Daoy (cell line): ENCODE results near the gene HIPK4. TPM values are rescaled to one million over a fixed set of nuclear protein-coding genes. Genes with fewer than 3 reads are reported as not detected.
"Not testable (repeated sequence)": the region's sequence is repeated elsewhere in the genome, so short reads cannot be mapped to it uniquely, and the experiment has no call there.

Source experiments
- DNase-seq: peaks from one replicate; pipeline ENCODE4 v3.0.0-alpha.2; 2015; ENCODE audit warnings: low read depth
- total RNA-seq: library from RNA; depleted of rRNA; stranded (reverse); fragments of >200 nt; shearing (Covaris generic); gene quantifications from 2 replicates; pipeline ENCODE4 v1.2.3, GENCODE V29; 2014

The HIPK4 gene
- total RNA-seq, 1 experiment from 2014 or later: under 0.01 TPM

- DNase-seq: peak; percentile 64
Observed at GRCh38 chr19:40416918-40417642, 27.1 kb upstream of the HIPK4 start.

- DNase-seq: no peak
Observed at GRCh38 chr19:40415768-40416167, 25.8 kb upstream of the HIPK4 start.

GRCh38 chr19:40414542-40415535, 24.9 kb upstream of the HIPK4 start:
- DNase-seq: no peak

GRCh38 chr19:40413291-40413845, 23.4 kb upstream of the HIPK4 start, which contains the start of gene PRX:
TSS of gene PRX (minus strand) at chr19:40413378. CDS start at chr19:40407932, 5,446 bp downstream.
- DNase-seq: no peak

- DNase-seq: no peak
Observed at GRCh38 chr19:40412866-40413265, 22.9 kb upstream of the HIPK4 start.

- DNase-seq: no peak
Observed at GRCh38 chr19:40411958-40412499, 22.0 kb upstream of the HIPK4 start.

- DNase-seq: no peak
Observed at GRCh38 chr19:40411125-40411842, 21.3 kb upstream of the HIPK4 start.

GRCh38 chr19:40410030-40410389, 20.0 kb upstream of the HIPK4 start:
- DNase-seq: no peak

GRCh38 chr19:40408598-40408925, 18.6 kb upstream of the HIPK4 start:
- DNase-seq: not testable (repeated sequence)

- no peak for DNase-seq
Observed at GRCh38 chr19:40407714-40408597, 18.0 kb upstream of the HIPK4 start.

- peak; percentile 95 for DNase-seq
Observed at GRCh38 chr19:40403262-40403984, 13.4 kb upstream of the HIPK4 start.

- DNase-seq: no peak
Observed at GRCh38 chr19:40400559-40400958, 10.6 kb upstream of the HIPK4 start.

GRCh38 chr19:40398417-40399131, 8.6 kb upstream of the HIPK4 start:
- DNase-seq: no peak

- DNase-seq: no peak
Observed at GRCh38 chr19:40397568-40397906, 7.6 kb upstream of the HIPK4 start.

- DNase-seq: no peak
Observed at GRCh38 chr19:40396886-40397567, 7.0 kb upstream of the HIPK4 start.

- DNase-seq: no peak
Observed at GRCh38 chr19:40395956-40396355, 6.0 kb upstream of the HIPK4 start.

GRCh38 chr19:40394816-40395210, 4.8 kb upstream of the HIPK4 start:
- no peak for DNase-seq

- DNase-seq: no peak
Observed at GRCh38 chr19:40393894-40394815, 4.2 kb upstream of the HIPK4 start.
